HL-60 (cell line): ENCODE results near the gene LIMK1.

Experiments used
- DNase-seq, 2 experiments: peaks; one replicate each; pipeline ENCODE4 v3.0.0-alpha.2; 2010 to 2020; ENCODE audit warnings: low read depth in 1 of 2, low spot score in 1 of 2
- H3K27ac ChIP-seq: fragments of 250-450 bp; sonication (Bioruptor Pico); replicated peaks from 2 replicates; pipeline ENCODE4 v1.5.1; 2020; ENCODE audit warnings: mild to moderate bottlenecking, moderate library complexity
- H3K27me3 ChIP-seq: fragments of 250-450 bp; sonication (Bioruptor Pico); 2 replicates; pipeline ENCODE4 v1.5.1; 2021; ENCODE audit warnings: mild to moderate bottlenecking, moderate library complexity; ENCODE audit not compliant: insufficient read depth, poor library complexity, severe bottlenecking
- H3K4me3 ChIP-seq: replicated peaks from 2 replicates; pipeline ENCODE4 v1.5.1; 2011; ENCODE audit warnings: mild to moderate bottlenecking, control low read depth, low read length; ENCODE audit not compliant: insufficient read depth
- GABPA ChIP-seq: IDR thresholded peaks from 2 replicates; pipeline ENCODE4 v1.6.1; 2012; ENCODE audit warnings: low read depth
- POLR2AphosphoS5 ChIP-seq: IDR thresholded peaks from 2 replicates; pipeline ENCODE4 v1.6.1; 2012; ENCODE audit warnings: low read depth
- REST ChIP-seq: IDR thresholded peaks from 2 replicates; pipeline ENCODE4 v1.6.1; 2012; ENCODE audit warnings: low read depth; ENCODE audit not compliant: insufficient replicate concordance
- SPI1 ChIP-seq: IDR thresholded peaks from 2 replicates; pipeline ENCODE4 v1.6.1; 2012; ENCODE audit warnings: low read depth, mild to moderate bottlenecking, borderline replicate concordance
- TF ChIP-seq, protein P1 (sequence below): IDR thresholded peaks from one replicate; pipeline ENCODE4 v1.5.1; 2011; ENCODE audit warnings: low read length, control low read depth, inconsistent platforms; ENCODE audit not compliant: insufficient read depth

LIMK1 gene

DNA sequence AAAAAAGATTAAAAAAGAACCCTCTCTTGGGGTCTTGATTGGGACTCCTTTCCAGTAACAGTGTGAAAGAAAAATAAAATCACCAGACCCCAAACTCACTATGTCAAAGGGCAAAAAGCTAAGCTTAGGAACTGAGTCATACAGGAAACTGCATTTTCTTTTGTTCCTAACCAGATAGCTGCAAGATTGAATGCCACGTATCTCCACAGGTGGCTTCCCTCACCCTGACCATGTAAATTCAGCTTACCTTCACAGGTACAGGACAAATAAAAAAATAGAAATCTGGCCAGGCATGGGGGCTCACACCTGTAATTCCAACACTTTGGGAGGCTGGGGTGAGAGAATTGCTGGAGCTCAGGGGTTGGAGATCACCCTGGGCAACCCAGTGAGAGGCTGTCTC lies 58.1 kb downstream of the LIMK1 start:
- TF ChIP-seq, protein P1, sequence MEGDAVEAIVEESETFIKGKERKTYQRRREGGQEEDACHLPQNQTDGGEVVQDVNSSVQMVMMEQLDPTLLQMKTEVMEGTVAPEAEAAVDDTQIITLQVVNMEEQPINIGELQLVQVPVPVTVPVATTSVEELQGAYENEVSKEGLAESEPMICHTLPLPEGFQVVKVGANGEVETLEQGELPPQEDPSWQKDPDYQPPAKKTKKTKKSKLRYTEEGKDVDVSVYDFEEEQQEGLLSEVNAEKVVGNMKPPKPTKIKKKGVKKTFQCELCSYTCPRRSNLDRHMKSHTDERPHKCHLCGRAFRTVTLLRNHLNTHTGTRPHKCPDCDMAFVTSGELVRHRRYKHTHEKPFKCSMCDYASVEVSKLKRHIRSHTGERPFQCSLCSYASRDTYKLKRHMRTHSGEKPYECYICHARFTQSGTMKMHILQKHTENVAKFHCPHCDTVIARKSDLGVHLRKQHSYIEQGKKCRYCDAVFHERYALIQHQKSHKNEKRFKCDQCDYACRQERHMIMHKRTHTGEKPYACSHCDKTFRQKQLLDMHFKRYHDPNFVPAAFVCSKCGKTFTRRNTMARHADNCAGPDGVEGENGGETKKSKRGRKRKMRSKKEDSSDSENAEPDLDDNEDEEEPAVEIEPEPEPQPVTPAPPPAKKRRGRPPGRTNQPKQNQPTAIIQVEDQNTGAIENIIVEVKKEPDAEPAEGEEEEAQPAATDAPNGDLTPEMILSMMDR = no peak
- TF ChIP-seq GABPA = no peak
- no peak for TF ChIP-seq REST
- TF ChIP-seq SPI1 = no peak
- TF ChIP-seq POLR2AphosphoS5 = no peak
- H3K4me3 ChIP-seq = no peak overlapping the region
- no peak for DNase-seq
- H3K27me3 ChIP-seq = no peaks in the 10 kb centered on the region
- H3K27ac ChIP-seq = no peak overlapping the region

- H3K4me3 ChIP-seq = no peak overlapping the region
Measured at GRCh38 chr7:74143383-74143782, 59.8 kb downstream of the LIMK1 start.

DNA sequence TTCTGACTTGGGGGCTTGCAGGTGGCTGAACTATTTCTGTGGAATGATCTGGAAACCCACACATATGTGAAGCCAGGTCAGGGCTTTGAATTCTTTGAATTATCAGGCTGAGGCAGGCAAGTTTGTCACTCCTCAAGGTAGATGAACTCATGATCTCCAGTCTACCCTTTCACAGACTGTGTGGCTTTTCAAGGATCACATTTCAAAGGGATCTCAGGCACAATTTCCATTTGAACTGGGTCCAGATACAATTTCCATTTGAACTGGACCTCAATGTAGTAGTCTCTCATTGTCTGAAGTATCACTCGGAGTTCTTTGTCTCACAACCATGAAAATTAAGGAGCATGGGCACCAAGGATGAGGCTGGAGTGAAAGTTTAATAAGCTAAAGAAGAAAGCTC lies 64.9 kb downstream of the LIMK1 start:
- TF ChIP-seq SPI1 = no peak
- no peak for TF ChIP-seq REST
- TF ChIP-seq POLR2AphosphoS5 = no peak
- TF ChIP-seq, protein P1 = no peak
- no peak for TF ChIP-seq GABPA
- H3K4me3 ChIP-seq = no peak overlapping the region
- DNase-seq = no peak
- no peaks in the 10 kb centered on the region for H3K27me3 ChIP-seq
- no peak overlapping the region for H3K27ac ChIP-seq

More at GRCh38 chr7:74143383-74143782, 59.8 kb downstream of the LIMK1 start:
- no peaks in the 10 kb centered on the region for H3K27me3 ChIP-seq
- no peak for DNase-seq
- TF ChIP-seq, protein P1 = no peak
- TF ChIP-seq SPI1 = no peak
- no peak for TF ChIP-seq REST
- TF ChIP-seq GABPA = no peak
- no peak for TF ChIP-seq POLR2AphosphoS5
- no peak overlapping the region for H3K27ac ChIP-seq
